Trophoblast cell (in vitro differentiated cells and primary cell): ENCODE results near the gene BAG3.

ENCODE experiments used
- DNase-seq, 2 donors: peaks; one replicate each; pipeline ENCODE4 v3.0.0-alpha.2; 2016
- H2AFZ ChIP-seq: 2 replicates; pipeline ENCODE4 v1.6.1; 2013; ENCODE audit warnings: low read length, moderate library complexity, mild to moderate bottlenecking; ENCODE audit not compliant: insufficient read depth, poor library complexity
- H2AK5ac ChIP-seq: 2 replicates; pipeline ENCODE4 v1.6.1; 2013; ENCODE audit warnings: mild to moderate bottlenecking, low read length
- H2BK120ac ChIP-seq: 2 replicates; pipeline ENCODE4 v1.6.1; 2013; ENCODE audit warnings: low read length, mild to moderate bottlenecking, moderate library complexity; ENCODE audit not compliant: insufficient read depth, poor library complexity
- H2BK12ac ChIP-seq: 2 replicates; pipeline ENCODE4 v1.6.1; 2013; ENCODE audit warnings: mild to moderate bottlenecking, low read length, moderate library complexity
- H2BK5ac ChIP-seq: 2 replicates; pipeline ENCODE4 v1.6.1; 2013; ENCODE audit warnings: low read length, low read depth, moderate library complexity, mild to moderate bottlenecking; ENCODE audit not compliant: poor library complexity
- H3K14ac ChIP-seq: 2 replicates; pipeline ENCODE4 v1.6.1; 2013; ENCODE audit warnings: mild to moderate bottlenecking, low read length
- H3K18ac ChIP-seq: 2 replicates; pipeline ENCODE4 v1.6.1; 2013; ENCODE audit warnings: mild to moderate bottlenecking, low read length
- H3K23ac ChIP-seq: 2 replicates; pipeline ENCODE4 v1.6.1; 2013; ENCODE audit warnings: low read length
- H3K27ac ChIP-seq: 2 replicates; pipeline ENCODE4 v1.5.1; 2013; ENCODE audit warnings: low read depth, mild to moderate bottlenecking, inconsistent platforms, low read length, moderate library complexity
- H3K27me3 ChIP-seq: 2 replicates; pipeline ENCODE4 v1.6.1; 2013; ENCODE audit warnings: inconsistent platforms, mild to moderate bottlenecking, low read length, moderate library complexity; ENCODE audit not compliant: insufficient read depth
- H3K36me3 ChIP-seq, 2 experiments: 1 replicate in 1 of 2; 2 replicates in 1 of 2; pipeline ENCODE4 v1.6.1; 2013; ENCODE audit warnings: low read length in 2 of 2, mild to moderate bottlenecking in 2 of 2, moderate library complexity in 1 of 2; ENCODE audit not compliant: insufficient read depth in 2 of 2, control insufficient read depth in 1 of 2
- H3K4ac ChIP-seq: 2 replicates; pipeline ENCODE4 v1.6.1; 2013; ENCODE audit warnings: low read depth, mild to moderate bottlenecking, low read length, moderate library complexity
- H3K4me1 ChIP-seq, 2 experiments: 1 replicate in 1 of 2; 2 replicates in 1 of 2; pipeline ENCODE4 v1.6.1; 2013; ENCODE audit warnings: low read length in 2 of 2, mild to moderate bottlenecking in 2 of 2, moderate library complexity in 1 of 2; ENCODE audit not compliant: insufficient read depth in 2 of 2, control insufficient read depth in 1 of 2
- H3K4me2 ChIP-seq: 2 replicates; pipeline ENCODE4 v1.6.1; 2013; ENCODE audit warnings: inconsistent platforms, mild to moderate bottlenecking, low read length, moderate library complexity
- H3K4me3 ChIP-seq: 2 replicates; pipeline ENCODE4 v1.5.1; 2013; ENCODE audit warnings: mild to moderate bottlenecking, low read depth, low read length, inconsistent platforms
- H3K79me1 ChIP-seq: one replicate; pipeline ENCODE4 v1.6.1; 2013; ENCODE audit warnings: low read length
- H3K79me2 ChIP-seq: 2 replicates; pipeline ENCODE4 v1.6.1; 2013; ENCODE audit warnings: low read length, mild to moderate bottlenecking; ENCODE audit not compliant: control insufficient read depth, insufficient read depth, poor library complexity
- H3K9ac ChIP-seq: 2 replicates; pipeline ENCODE4 v1.6.1; 2013; ENCODE audit warnings: mild to moderate bottlenecking, low read length
- H3K9me3 ChIP-seq: 2 replicates; pipeline ENCODE4 v1.6.1; 2013; ENCODE audit warnings: low read depth, mild to moderate bottlenecking, control low read depth, inconsistent platforms, low read length; ENCODE audit not compliant: insufficient read depth
- H4K12ac ChIP-seq: 2 replicates; pipeline ENCODE4 v1.6.1; 2013; ENCODE audit warnings: low read depth, mild to moderate bottlenecking, low read length, moderate library complexity
- H4K8ac ChIP-seq: 2 replicates; pipeline ENCODE4 v1.6.1; 2013; ENCODE audit warnings: low read depth, mild to moderate bottlenecking, low read length, moderate library complexity
- H4K91ac ChIP-seq: one replicate; pipeline ENCODE4 v1.6.1; 2013; ENCODE audit warnings: low read depth, mild to moderate bottlenecking, low read length, moderate library complexity
- WGBS: extraction: QIAGEN DNeasy Blood & Tissue Kit; methylation state at CpG from one replicate; pipeline ENCODE4 v1.1.7; 2013; ENCODE audit warnings: missing lambda C conversion rate; ENCODE audit not compliant: insufficient read length, insufficient coverage; ENCODE audit errors: extremely low coverage; 5-methylcytosine and 5-hydroxymethylcytosine counted together

Gene BAG3

DNA sequence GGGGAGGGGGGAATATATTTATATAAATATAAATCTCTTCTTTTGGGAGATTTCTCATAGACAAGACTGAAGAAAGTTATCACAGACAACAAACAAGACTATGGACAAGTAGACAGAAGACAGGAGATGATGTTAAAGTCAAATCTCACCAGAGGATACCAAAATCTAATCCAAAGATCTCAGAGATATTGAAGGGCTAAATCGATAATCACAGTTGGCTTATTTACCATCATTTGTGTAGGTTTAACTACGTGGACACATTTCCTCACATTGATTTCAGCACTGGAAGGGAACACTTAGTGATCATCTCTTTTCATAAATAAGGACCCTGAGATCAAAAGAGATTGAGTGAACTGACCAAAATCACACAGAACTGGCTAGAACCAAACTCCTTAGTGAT lies 72.0 kb downstream of the BAG3 start:
- Histone ChIP-seq H2BK5ac (no peak overlapping the region), H4K12ac (no peak overlapping the region), H3K27ac (no peak overlapping the region), H2BK12ac (no peak overlapping the region), H3K79me1 (peaks cover 11% of the 10 kb centered on the region), H3K23ac (no peak overlapping the region), H3K14ac (no peak overlapping the region), H2AFZ (no peak overlapping the region), H3K27me3 (no peaks in the 10 kb centered on the region), H3K9ac (no peak overlapping the region), H2AK5ac (no peak overlapping the region), H3K4me2 (no peak overlapping the region), H3K9me3 (peaks cover 1% of the 10 kb centered on the region), H3K4ac (no peak overlapping the region), H4K91ac (no peak overlapping the region), H2BK120ac (no peak overlapping the region), H3K79me2 (peaks cover 5% of the 10 kb centered on the region), H3K4me1 (peaks cover 7 to 10% of the 10 kb centered on the region in 2 experiments), H3K4me3 (no peak overlapping the region), H3K18ac (no peak overlapping the region), H4K8ac (no peak overlapping the region), H3K36me3 (no peaks in the 10 kb centered on the region)
- WGBS = no CpG with 5 or more reads among the region's 2 CpGs
- DNase-seq = no peak

DNA sequence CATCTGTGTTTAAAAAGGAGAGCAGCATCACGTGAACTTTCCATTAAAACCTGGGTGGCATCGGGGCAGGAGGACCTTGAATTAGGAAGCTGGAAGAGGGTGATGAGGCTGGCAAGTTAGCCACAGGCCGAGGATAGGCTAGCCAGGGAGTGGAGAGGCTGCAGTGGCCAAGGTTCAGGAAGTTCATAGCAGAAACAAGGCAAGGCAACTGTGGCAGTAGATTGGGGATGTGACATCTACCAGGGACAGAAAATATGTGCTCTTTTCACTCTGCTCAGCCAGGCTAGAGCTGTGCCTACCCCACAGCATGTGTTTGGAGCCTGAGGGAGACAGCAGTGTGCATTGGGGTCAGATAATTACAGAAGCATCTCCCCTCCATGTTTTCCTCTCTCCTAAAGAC lies 72.4 kb downstream of the BAG3 start:
- peaks cover 1% of the 10 kb centered on the region for H3K9me3 ChIP-seq
- H4K8ac ChIP-seq = peak overlapping the region; percentile 36
- H3K27ac ChIP-seq = no peak overlapping the region
- no peak overlapping the region for H2BK12ac ChIP-seq
- no peak overlapping the region for H3K4me3 ChIP-seq
- no peak overlapping the region for H2BK120ac ChIP-seq
- H3K9ac ChIP-seq = no peak overlapping the region
- no peak overlapping the region for H4K91ac ChIP-seq
- peaks cover 11% of the 10 kb centered on the region for H3K79me1 ChIP-seq
- H4K12ac ChIP-seq = no peak overlapping the region
- no peak overlapping the region for H3K18ac ChIP-seq
- WGBS = no CpG with 5 or more reads among the region's 3 CpGs
- H3K36me3 ChIP-seq = no peaks in the 10 kb centered on the region
- no peak overlapping the region for H2AK5ac ChIP-seq
- H3K4ac ChIP-seq = no peak overlapping the region
- no peak overlapping the region for H2AFZ ChIP-seq
- H3K4me1 ChIP-seq = peaks cover 7 to 10% of the 10 kb centered on the region in 2 experiments
- H3K79me2 ChIP-seq = peaks cover 5% of the 10 kb centered on the region
- H3K4me2 ChIP-seq = no peak overlapping the region
- no peak overlapping the region for H3K14ac ChIP-seq
- DNase-seq = no peak
- no peaks in the 10 kb centered on the region for H3K27me3 ChIP-seq
- no peak overlapping the region for H2BK5ac ChIP-seq
- H3K23ac ChIP-seq = no peak overlapping the region

- H3K79me1 ChIP-seq = peaks cover 11% of the 10 kb centered on the region
- peaks cover 7 to 10% of the 10 kb centered on the region in 2 experiments for H3K4me1 ChIP-seq
- H3K36me3 ChIP-seq = no peaks in the 10 kb centered on the region
- peak overlapping the region; percentile 98 for H2BK120ac ChIP-seq
- peak; percentile 1 to 45 for DNase-seq
- H3K4me2 ChIP-seq = peak overlapping the region; percentile 65
- H3K4ac ChIP-seq = peak overlapping the region; percentile 35
- peak overlapping the region; percentile 97 for H2BK5ac ChIP-seq
- H2BK12ac ChIP-seq = peak overlapping the region; percentile 51
- H4K12ac ChIP-seq = peak overlapping the region; percentile 95
- H2AFZ ChIP-seq = peak overlapping the region; percentile 94
- no peak overlapping the region for H2AK5ac ChIP-seq
- no peak overlapping the region for H3K23ac ChIP-seq
- no peaks in the 10 kb centered on the region for H3K27me3 ChIP-seq
- no CpG with 5 or more reads among the region's 21 CpGs for WGBS
- peak overlapping the region; percentile 99 for H4K8ac ChIP-seq
- H4K91ac ChIP-seq = peak overlapping the region; percentile 86
- peaks cover 6% of the 10 kb centered on the region for H3K79me2 ChIP-seq
- H3K9ac ChIP-seq = no peak overlapping the region
- H3K9me3 ChIP-seq = no peaks in the 10 kb centered on the region
- H3K4me3 ChIP-seq = no peak overlapping the region
- peak overlapping the region; percentile 99 for H3K14ac ChIP-seq
- peak overlapping the region; percentile 90 for H3K27ac ChIP-seq
- peak overlapping the region; percentile 97 for H3K18ac ChIP-seq
These were observed 73.7 kb downstream of the BAG3 start for GRCh38 chr10:119724593-119725516.

DNA sequence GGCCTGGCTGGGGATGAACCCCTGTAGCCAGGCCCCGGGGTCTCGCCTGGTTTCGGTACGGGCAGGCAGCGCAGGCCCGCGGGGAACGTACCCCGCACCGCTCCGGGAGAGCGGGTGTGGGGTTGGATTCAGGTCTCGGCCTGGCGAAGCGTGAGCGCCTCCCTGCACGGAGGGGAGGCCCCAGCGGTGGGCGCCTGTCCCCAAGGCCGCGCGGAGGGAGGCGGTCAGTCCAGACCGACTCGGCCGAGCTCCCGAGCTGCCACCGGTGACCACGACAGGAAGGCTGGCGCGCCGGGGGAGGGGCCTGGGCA lies 74.3 kb downstream of the BAG3 start:
- peak overlapping the region; percentile 94 for H2AFZ ChIP-seq
- H3K9ac ChIP-seq = peak overlapping the region; percentile 68
- H2AK5ac ChIP-seq = peak overlapping the region; percentile 49
- H3K18ac ChIP-seq = peak overlapping the region; percentile 97
- H3K4me1 ChIP-seq = peaks cover 7 to 10% of the 10 kb centered on the region in 2 experiments
- H3K79me2 ChIP-seq = peaks cover 6% of the 10 kb centered on the region
- peak overlapping the region; percentile 99 for H4K8ac ChIP-seq
- no peaks in the 10 kb centered on the region for H3K9me3 ChIP-seq
- peak overlapping the region; percentile 51 for H2BK12ac ChIP-seq
- peak overlapping the region; percentile 98 for H2BK120ac ChIP-seq
- H3K4me2 ChIP-seq = peak overlapping the region; percentile 65
- no peak overlapping the region for H3K23ac ChIP-seq
- WGBS = no CpG with 5 or more reads among the region's 32 CpGs
- peak overlapping the region; percentile 90 for H3K27ac ChIP-seq
- H4K12ac ChIP-seq = peak overlapping the region; percentile 95
- H3K4me3 ChIP-seq = peak overlapping the region; percentile 74
- H4K91ac ChIP-seq = peak overlapping the region; percentile 86
- no peaks in the 10 kb centered on the region for H3K27me3 ChIP-seq
- H3K36me3 ChIP-seq = peaks cover 0 to 3% of the 10 kb centered on the region in 2 experiments
- no peak for DNase-seq
- H2BK5ac ChIP-seq = peak overlapping the region; percentile 97
- H3K4ac ChIP-seq = peak overlapping the region; percentile 87
- H3K79me1 ChIP-seq = peaks cover 11% of the 10 kb centered on the region
- H3K14ac ChIP-seq = peak overlapping the region; percentile 99
